Bronchial epithelial cell (primary cell): Measurements from ENCODE around the gene PPARGC1A. TPM values are rescaled to one million over a fixed set of nuclear protein-coding genes. Genes with fewer than 3 reads are reported as not detected.

Source experiments
- DNase-seq: peaks from one replicate; pipeline ENCODE4 v3.0.0-alpha.2; 2010; ENCODE audit warnings: low read depth
- FAIRE-seq: peaks from 2 replicates; lab custom pipeline; 2011; peaks lifted over from hg19 to GRCh38; lab: Jason Lieb, UNC
- H3K27me3 ChIP-seq: 2 replicates; pipeline ENCODE4 v1.5.1; 2011; ENCODE audit warnings: low read length; ENCODE audit not compliant: control insufficient read depth, insufficient read depth
- H3K36me3 ChIP-seq: 2 replicates; pipeline ENCODE4 v1.5.1; 2011; ENCODE audit warnings: low read length; ENCODE audit not compliant: control insufficient read depth, insufficient read depth
- H3K4me3 ChIP-seq: 2 replicates; pipeline ENCODE4 v1.5.1; 2011; ENCODE audit warnings: mild to moderate bottlenecking, low read depth, low read length, control low read depth
- CTCF ChIP-seq: IDR thresholded peaks from 2 replicates; pipeline ENCODE4 v1.5.1; 2011; ENCODE audit warnings: mild to moderate bottlenecking, moderate library complexity, low read length, control low read depth, inconsistent platforms; ENCODE audit not compliant: insufficient read depth, severe bottlenecking
- total RNA-seq: library from RNA; depleted of rRNA; stranded (reverse); fragments of >200 nt; gene quantifications from 2 replicates; pipeline ENCODE4 v1.2.1, GENCODE V29; 2014

PPARGC1A gene
- total RNA-seq, 1 donor from 2014 or later: 1.6 TPM

GRCh38 chr4:23746027-23746426 lies 143.8 kb downstream of the PPARGC1A start:
- no peak for FAIRE-seq
- Histone ChIP-seq H3K36me3 (no peaks in the 10 kb centered on the region), H3K4me3 (no peak overlapping the region), H3K27me3 (no peaks in the 10 kb centered on the region)
- DNase-seq: no peak
- TF ChIP-seq CTCF: no peak

GRCh38 chr4:23745377-23745776 lies 144.5 kb downstream of the PPARGC1A start:
- H3K4me3 ChIP-seq: no peak overlapping the region
- no peak for TF ChIP-seq CTCF
- no peak for FAIRE-seq
- H3K36me3 ChIP-seq: no peaks in the 10 kb centered on the region
- H3K27me3 ChIP-seq: no peaks in the 10 kb centered on the region
- DNase-seq: no peak
